Tongue (tissue), 2 donors: Measurements from ENCODE around the gene CYP4F11. TPM values are rescaled to one million over a fixed set of nuclear protein-coding genes. Genes with fewer than 3 reads are reported as not detected.
"Not testable (repeated sequence)": the region's sequence is repeated elsewhere in the genome, so short reads cannot be mapped to it uniquely, and the experiment has no call there.

Experiments
- DNase-seq: peaks from one replicate; pipeline ENCODE4 v3.0.0-alpha.2; 2015
- total RNA-seq: library from RNA; depleted of rRNA; stranded (reverse); fragments of >200 nt; gene quantifications from one replicate; pipeline ENCODE4 v1.2.3, GENCODE V29; 2014

CYP4F11 gene
- total RNA-seq, 1 donor from 2014 or later, result not detected

DNA sequence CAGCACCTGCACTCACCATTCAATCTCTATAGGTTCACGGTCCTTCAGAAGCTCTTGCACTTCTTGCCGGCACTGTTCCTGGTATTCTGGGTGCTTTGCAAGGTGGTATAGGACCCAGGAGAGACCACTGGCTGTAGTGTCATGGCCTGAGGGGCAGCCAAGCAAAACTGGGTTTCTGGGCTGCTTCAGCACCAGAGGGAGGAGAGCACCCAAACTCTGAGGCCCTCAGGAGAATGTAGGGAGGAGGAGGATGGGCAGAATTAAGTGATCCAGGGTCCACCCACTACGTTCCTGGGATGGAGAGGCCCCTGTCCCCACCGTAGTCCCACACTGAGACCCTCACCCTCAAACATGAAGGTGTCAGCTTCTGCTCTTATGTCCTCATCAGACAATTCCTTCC is 12.3 kb downstream of the CYP4F11 start:
- DNase-seq, result no peak

GRCh38 chr19:15919243-15919642 is 15.1 kb downstream of the CYP4F11 start:
- no peak for DNase-seq

DNA sequence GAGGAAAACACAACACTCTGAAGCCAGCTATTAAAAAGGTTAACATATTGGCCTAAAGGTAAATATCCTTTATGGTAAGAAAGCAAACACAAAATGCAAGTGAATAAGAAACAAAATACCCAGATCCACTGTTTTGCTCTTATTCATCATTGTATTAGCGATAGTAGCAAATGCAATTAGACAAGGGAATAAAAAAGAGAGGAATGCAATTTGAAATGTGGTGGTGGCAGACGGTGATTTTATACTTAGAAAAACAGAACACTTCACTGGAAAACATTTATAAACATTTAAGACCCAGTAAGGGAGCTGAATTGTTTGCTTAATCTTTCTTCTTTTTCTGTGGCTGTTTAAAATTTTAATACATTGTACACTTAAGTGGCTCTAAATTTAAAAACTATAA is 19.2 kb downstream of the CYP4F11 start:
- DNase-seq, result no peak

GRCh38 chr19:15913830-15914229 is 20.5 kb downstream of the CYP4F11 start:
- no peak for DNase-seq

DNA sequence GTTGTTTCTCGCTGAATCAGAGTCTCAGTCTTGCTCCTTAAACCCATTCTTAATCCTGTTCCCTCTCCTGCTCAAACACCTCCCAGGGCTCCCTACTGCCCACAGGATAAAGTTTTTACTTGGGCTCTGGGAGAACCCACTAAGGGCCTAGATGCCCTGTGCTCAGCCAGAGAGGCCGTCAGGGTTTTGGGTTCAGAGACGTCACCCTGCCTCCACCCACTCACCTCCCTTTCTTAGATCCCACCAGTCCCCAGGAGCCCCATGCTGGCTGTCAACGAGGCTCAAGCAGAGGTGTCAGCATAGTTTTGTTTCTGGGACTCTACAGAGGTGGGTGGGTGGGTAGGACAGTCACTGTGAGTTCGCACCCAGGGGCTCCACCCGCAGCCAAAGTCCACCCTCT is 20.9 kb downstream of the CYP4F11 start:
- DNase-seq, result no peak

- no peak for DNase-seq
These were observed 22.6 kb downstream of the CYP4F11 start for GRCh38 chr19:15911599-15912235.

GRCh38 chr19:15905026-15905425 is 29.3 kb downstream of the CYP4F11 start:
- DNase-seq, result no peak

DNA sequence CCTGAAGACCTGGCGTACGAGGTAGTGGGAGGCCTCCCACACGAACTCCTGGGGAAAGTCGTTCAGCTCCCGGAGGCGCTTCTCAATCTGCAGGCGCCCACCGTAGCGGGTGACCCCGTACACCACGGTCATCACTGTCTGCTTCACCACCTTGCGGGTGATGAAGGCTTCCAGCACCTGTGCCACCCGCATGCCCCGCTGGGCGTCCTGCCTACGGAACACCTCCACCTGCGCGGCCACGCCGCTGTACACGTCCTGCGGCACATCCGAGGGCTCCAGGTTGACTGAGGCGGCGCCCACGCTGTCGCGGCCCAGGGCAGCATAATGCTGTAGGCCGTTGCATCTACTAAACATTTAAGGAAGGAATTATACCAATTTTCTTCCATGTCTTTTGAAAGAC is 31.4 kb downstream of the CYP4F11 start:
- not testable (repeated sequence) for DNase-seq

DNA sequence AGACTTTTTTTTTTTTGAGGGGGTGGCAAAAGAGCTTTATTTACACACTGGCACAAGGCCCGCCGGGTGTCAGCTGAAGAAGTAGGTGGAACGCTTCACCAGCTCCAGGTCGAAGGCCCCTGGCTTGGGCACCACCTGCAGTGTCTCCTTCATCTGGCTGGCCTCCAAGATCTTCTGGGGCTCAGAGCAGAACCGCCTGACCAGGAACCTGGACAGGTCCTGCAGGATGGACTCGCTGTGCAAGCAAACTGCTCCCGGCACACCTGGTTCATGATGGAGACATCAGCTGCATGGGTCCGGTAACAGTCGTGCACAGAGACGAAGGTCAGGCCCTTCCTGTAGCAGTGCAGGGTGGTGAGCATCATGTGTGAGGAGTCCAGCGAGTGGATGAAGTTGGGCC is 32.1 kb downstream of the CYP4F11 start:
- no peak for DNase-seq

- no peak for DNase-seq
These were observed 33.8 kb downstream of the CYP4F11 start for GRCh38 chr19:15900504-15900903.

- not testable (repeated sequence) for DNase-seq
These were observed 34.3 kb downstream of the CYP4F11 start for GRCh38 chr19:15900032-15900431.

GRCh38 chr19:15899561-15899960 is 34.8 kb downstream of the CYP4F11 start:
- not testable (repeated sequence) for DNase-seq

GRCh38 chr19:15897738-15898276 is 36.5 kb downstream of the CYP4F11 start, which contains the start of gene CYP4F2:
TSS of gene CYP4F2 (minus strand) at chr19:15898074. CDS start at chr19:15897611, 463 bp downstream.
- DNase-seq, result no peak

GRCh38 chr19:15897026-15897737 is 37.1 kb downstream of the CYP4F11 start:
- DNase-seq, result no peak

DNA sequence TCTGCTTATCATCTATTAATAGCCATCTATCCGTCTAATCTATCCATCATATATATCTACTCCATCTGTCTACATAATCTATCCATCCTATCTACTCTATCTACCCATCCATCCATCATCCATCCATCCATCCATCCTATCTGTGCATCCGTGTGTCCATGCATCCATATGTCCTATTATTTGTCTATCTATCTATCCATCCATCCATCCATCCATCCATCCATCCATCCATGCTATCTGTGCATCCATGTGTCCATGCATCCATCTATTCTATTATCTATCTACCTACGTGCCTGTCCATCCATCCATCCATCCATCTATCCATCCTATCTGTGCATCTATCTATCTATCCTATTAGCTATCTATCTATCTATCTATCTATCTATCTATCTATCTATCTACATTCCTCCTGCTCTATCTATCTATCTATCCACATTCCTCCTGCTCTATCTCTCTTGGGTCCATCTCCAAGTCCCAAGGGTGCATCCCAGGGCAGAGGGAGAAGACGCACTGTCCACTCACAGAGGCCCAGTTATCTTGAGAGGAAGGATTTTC is 38.4 kb downstream of the CYP4F11 start:
- no peak for DNase-seq

DNA sequence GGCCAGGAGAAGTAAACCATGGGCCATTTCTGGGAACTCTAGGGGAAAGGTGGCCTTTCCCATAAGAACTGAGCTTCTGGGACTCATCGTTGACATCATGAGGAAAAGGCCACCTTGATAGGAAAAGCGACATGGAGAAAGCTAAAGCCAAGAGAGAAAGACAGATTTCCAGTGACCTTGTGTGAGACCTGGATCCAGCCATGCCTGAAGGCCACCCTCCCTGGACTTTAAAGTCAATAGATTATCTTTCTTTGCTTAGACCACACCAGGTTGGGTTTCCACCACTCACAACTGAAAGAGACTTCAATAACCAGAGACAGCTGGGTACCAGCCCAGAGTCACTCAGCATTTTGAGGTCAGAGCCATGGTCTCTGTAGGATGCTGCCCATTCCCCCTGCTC is 40.0 kb downstream of the CYP4F11 start:
- DNase-seq, result no peak

GRCh38 chr19:15893477-15893876 is 40.9 kb downstream of the CYP4F11 start:
- DNase-seq, result no peak

GRCh38 chr19:15892012-15892411 is 42.3 kb downstream of the CYP4F11 start:
- no peak for DNase-seq

DNA sequence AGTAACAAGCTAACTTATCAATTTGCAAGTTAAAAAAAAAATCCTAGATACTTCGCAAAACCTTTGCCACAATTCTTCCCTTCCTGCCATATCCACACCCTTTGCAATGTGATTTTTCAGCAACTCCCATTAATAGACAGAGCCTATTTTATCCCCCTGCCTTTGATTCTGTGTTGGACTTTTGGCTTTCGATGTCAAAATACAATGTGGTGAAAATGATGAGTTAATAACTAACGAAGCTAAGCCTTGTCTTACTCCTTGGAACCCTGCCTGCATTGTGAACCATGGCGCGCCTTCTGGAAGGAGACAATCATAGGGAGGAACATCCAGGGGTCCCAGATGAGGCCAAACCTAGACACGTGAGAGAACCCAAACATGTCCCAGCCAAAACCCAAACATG is 42.9 kb downstream of the CYP4F11 start:
- DNase-seq, result no peak

GRCh38 chr19:15889339-15889738 is 45.0 kb downstream of the CYP4F11 start:
- DNase-seq, result not testable (repeated sequence)

GRCh38 chr19:15885919-15886318 is 48.4 kb downstream of the CYP4F11 start:
- DNase-seq, result no peak

DNA sequence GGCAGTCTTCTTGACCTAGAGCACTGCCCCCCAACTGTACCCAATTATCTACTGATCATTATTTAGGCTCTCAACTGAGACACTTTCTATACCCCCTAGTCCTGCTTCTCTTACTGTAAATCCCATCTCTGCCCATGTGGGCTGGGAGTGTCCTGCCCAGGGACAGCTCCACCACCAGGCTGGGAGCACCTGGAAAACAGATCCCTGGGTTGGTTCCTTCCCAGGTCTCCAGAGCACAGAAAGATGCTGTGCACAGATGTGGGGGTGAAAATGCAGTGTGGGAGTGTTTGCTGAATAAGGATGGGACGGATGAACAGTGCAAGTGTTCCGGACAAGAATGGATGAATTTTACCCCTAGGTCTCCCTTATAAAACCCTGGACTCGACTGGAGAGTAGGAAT is 49.2 kb downstream of the CYP4F11 start:
- DNase-seq, result no peak

DNA sequence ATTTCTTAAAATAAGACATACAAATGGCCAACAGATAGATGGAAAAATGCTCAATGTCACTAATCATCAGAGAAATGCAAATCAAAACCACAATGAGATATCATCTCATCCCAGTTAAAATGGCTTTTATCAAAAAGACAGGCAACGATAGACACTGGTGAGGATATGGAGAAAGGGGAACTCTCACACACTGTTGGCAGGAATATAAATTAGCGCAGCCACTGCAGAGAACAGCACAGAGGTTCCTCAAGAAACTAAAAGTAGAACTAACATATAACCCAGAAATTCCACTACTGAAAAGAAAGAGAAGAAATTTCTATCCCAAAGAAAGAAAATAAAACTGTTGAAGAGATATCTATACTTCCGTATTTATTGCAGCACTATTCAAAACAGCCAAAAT is 51.0 kb downstream of the CYP4F11 start:
- not testable (repeated sequence) for DNase-seq
